Globus pallidus (tissue), 1 donor: ENCODE data around the gene ACVR1B.
A peak's percentile ranks its signal among the peaks of the same experiment; 100 is the strongest.

Experiments
- DNase-seq: peaks from one replicate; pipeline ENCODE4 v3.0.0-alpha.2; 2015; ENCODE audit warnings: low spot score

ACVR1B gene

GRCh38 chr12:52004042-52004648 is 52.6 kb downstream of the ACVR1B start:
- DNase-seq: peak; percentile 72

- no peak for DNase-seq
These were observed 53.9 kb downstream of the ACVR1B start for GRCh38 chr12:52005218-52005902.

- peak; percentile 55 for DNase-seq
These were observed 54.6 kb downstream of the ACVR1B start for GRCh38 chr12:52005903-52006703.

- DNase-seq: no peak
These were observed 55.2 kb downstream of the ACVR1B start, which contains the start of gene TAMALIN for GRCh38 chr12:52006726-52007157. Gene TAMALIN, plus strand, starts transcription at chr12:52006946. Its CDS starts 74 bp downstream, at chr12:52007020.

GRCh38 chr12:52007158-52007921 is 55.8 kb downstream of the ACVR1B start:
- no peak for DNase-seq

GRCh38 chr12:52007982-52008510 is 56.5 kb downstream of the ACVR1B start:
- no peak for DNase-seq

- DNase-seq: no peak
These were observed 57.7 kb downstream of the ACVR1B start for GRCh38 chr12:52009081-52009751.

GRCh38 chr12:52010152-52010622 is 58.7 kb downstream of the ACVR1B start:
- DNase-seq: peak; percentile 88

- no peak for DNase-seq
These were observed 59.4 kb downstream of the ACVR1B start for GRCh38 chr12:52010692-52011601.

- no peak for DNase-seq
These were observed 60.2 kb downstream of the ACVR1B start for GRCh38 chr12:52011602-52012214.

- DNase-seq: no peak
These were observed 62.3 kb downstream of the ACVR1B start for GRCh38 chr12:52013626-52014310.

GRCh38 chr12:52014567-52015530 is 63.4 kb downstream of the ACVR1B start:
- DNase-seq: no peak

GRCh38 chr12:52015532-52016041 is 64.1 kb downstream of the ACVR1B start:
- DNase-seq: no peak

GRCh38 chr12:52018433-52019112 is 67.1 kb downstream of the ACVR1B start:
- DNase-seq: no peak

- no peak for DNase-seq
These were observed 67.7 kb downstream of the ACVR1B start for GRCh38 chr12:52019113-52019770.
